Measurements from ENCODE around the gene RIN2.

The RIN2 gene

DNA sequence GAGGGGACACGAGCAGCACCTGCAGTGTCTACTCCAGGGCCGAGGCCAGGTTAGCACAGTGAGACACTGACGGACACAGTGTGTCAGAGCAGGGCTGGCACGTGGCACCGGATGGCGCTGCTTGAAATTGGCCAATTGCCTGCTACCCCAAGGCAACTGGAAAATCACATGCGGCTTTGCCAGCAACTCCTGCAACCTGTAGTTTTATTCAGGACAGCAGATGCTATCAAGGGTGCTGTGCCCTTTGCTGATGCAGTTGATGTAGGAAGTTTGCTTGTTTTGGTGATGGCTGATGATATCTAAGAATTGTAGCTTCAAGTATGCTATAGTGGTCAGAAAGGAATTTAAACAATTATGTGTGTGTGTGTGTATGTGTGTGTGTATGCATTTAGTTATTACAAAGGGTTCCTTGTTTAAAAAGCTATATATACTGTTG is 25.9 kb downstream of the RIN2 start:
- TF ChIP-seq, protein P1, sequence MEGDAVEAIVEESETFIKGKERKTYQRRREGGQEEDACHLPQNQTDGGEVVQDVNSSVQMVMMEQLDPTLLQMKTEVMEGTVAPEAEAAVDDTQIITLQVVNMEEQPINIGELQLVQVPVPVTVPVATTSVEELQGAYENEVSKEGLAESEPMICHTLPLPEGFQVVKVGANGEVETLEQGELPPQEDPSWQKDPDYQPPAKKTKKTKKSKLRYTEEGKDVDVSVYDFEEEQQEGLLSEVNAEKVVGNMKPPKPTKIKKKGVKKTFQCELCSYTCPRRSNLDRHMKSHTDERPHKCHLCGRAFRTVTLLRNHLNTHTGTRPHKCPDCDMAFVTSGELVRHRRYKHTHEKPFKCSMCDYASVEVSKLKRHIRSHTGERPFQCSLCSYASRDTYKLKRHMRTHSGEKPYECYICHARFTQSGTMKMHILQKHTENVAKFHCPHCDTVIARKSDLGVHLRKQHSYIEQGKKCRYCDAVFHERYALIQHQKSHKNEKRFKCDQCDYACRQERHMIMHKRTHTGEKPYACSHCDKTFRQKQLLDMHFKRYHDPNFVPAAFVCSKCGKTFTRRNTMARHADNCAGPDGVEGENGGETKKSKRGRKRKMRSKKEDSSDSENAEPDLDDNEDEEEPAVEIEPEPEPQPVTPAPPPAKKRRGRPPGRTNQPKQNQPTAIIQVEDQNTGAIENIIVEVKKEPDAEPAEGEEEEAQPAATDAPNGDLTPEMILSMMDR (IDR thresholded peaks at IDR 0.05) = no peak
- Histone ChIP-seq H3K36me3 (no peaks in the 10 kb centered on the region), H3K4me3 (ENCODE audit: low read depth in 1 of 2, low read length in 1 of 2) (no peak overlapping the region), H3K27me3 (no peaks in the 10 kb centered on the region), H3K9me3 (no peaks in the 10 kb centered on the region), H3K27ac (no peak overlapping the region), H3K4me1 (ENCODE audit: control insufficient read depth in 1 of 2, insufficient read depth in 1 of 2, low read depth in 1 of 2, low read length in 1 of 2) (no peaks in the 10 kb centered on the region)

DNA sequence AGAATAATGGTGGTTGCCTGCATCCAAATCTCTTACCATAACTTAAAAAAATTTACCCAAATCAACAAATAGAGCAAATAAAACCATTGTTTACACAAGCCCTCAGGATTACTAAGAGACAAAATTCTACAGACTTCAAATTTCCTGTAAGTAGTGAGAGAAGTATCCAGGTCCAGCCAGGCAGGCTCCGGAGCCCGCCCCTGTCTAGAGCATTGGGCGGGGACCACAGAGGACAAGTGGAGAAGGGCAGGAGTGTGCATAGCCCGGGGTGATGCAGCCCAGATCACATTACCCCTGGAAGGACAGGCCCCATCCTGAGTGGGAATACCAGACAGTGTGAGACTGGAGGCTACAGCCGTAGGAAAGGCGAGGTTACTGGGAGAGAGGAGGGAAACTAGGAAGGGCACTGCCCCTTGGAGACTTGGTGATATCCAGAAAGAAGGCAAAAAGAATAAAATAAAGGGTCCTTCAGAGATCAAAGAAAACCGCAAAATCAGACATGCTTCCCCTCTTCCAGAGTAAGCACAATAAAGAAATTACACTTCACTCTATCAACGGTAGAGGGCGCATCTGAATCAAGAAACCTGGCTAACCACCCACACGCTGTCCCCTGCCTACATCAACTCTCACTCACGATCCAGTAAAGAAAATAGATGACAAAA is 26.6 kb downstream of the RIN2 start:
- Histone ChIP-seq H3K27ac (no peak overlapping the region), H3K9me3 (no peaks in the 10 kb centered on the region), H3K4me3 (ENCODE audit: low read depth in 1 of 2, low read length in 1 of 2) (no peak overlapping the region), H3K36me3 (no peaks in the 10 kb centered on the region), H3K27me3 (no peaks in the 10 kb centered on the region), H3K4me1 (ENCODE audit: control insufficient read depth in 1 of 2, insufficient read depth in 1 of 2, low read depth in 1 of 2, low read length in 1 of 2) (no peaks in the 10 kb centered on the region)
- TF ChIP-seq, protein P1 (IDR thresholded peaks at IDR 0.05) = peak; percentile 46

DNA sequence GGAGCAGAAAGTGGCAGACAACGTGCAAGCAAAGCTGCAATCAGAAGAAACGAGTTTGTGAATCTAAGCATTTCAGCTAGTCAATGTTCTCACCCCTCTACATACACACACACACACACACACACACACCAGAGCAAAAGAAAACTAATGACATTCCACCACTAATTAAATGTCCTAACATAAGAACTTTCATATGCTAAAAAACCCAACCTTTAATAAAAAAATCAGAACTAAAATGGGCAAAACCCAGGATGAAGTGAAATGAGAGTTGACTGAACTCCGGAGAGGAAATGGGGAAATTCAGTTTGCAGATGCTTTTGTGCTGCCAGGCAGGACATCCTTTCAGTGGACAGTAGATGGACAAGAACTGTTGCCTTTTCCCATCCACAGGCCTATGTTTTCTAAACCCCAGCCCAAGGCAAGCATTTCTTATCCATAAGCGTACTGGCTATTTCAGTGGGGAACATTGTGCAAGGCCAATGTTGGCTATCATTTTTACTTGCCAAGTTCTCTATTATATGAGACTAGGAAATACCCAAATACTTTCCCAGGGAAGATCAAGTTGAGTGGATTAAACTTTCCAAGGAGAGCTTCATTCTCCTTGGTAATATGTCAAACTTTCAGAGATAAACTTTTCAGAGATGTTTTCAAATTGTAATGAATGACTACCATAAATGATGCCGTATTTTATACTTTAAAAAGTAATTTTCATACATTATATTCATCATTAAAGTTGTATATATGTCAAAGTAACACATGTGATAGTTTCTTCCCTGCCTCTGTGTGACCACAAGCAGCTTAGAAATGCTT is 27.3 kb downstream of the RIN2 start:
- Histone ChIP-seq H3K4me3 (ENCODE audit: low read depth in 1 of 2, low read length in 1 of 2) (no peak overlapping the region), H3K4me1 (ENCODE audit: control insufficient read depth in 1 of 2, insufficient read depth in 1 of 2, low read depth in 1 of 2, low read length in 1 of 2) (no peaks in the 10 kb centered on the region), H3K27ac (no peak overlapping the region), H3K36me3 (no peaks in the 10 kb centered on the region), H3K9me3 (no peaks in the 10 kb centered on the region), H3K27me3 (no peaks in the 10 kb centered on the region)
- TF ChIP-seq, protein P1 (IDR thresholded peaks at IDR 0.05) = no peak

DNA sequence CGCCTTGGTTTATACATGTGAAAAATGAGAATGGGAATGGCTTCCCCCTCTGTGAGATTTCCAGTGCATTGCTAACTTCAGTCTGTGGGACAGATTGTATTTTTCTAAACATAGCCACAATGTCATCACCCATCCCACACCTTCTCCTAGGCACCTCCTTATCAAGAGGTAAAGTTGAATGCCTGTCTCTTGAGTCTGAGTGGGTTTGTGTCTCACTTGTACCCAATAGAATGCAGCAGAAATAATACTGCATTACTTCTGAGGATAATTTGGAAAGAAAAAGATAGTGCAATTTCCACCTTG is 27.9 kb downstream of the RIN2 start:
- Histone ChIP-seq H3K4me1 (ENCODE audit: control insufficient read depth in 1 of 2, insufficient read depth in 1 of 2, low read depth in 1 of 2, low read length in 1 of 2) (no peaks in the 10 kb centered on the region), H3K4me3 (ENCODE audit: low read depth in 1 of 2, low read length in 1 of 2) (no peak overlapping the region), H3K27me3 (no peaks in the 10 kb centered on the region), H3K9me3 (no peaks in the 10 kb centered on the region), H3K36me3 (no peaks in the 10 kb centered on the region), H3K27ac (no peak overlapping the region)
- TF ChIP-seq, protein P1 (IDR thresholded peaks at IDR 0.05) = no peak

DNA sequence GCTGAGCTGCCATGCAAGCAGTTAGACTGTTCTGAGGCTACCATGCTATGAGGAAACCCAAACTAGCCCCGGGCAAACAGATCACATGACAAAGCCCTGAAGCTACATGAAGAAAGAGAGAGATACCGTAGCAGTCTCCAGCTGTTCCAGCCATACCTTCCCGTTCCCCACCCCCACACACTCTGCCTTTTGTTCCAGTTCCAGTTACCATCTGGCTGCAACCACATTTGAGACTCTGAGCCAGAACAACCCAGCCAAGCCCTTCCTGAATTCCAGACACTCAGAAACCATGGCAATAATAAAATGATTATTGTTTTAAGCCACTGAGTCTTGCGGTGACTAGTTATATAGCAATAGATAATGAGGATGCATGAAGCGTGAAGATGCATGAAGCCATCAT is 28.3 kb downstream of the RIN2 start:
- no peak overlapping the region for H3K4me3 ChIP-seq (ENCODE audit: low read depth in 1 of 2, low read length in 1 of 2)
- H3K36me3 ChIP-seq = no peaks in the 10 kb centered on the region
- no peaks in the 10 kb centered on the region for H3K27me3 ChIP-seq
- no peaks in the 10 kb centered on the region for H3K9me3 ChIP-seq
- no peaks in the 10 kb centered on the region for H3K4me1 ChIP-seq (ENCODE audit: control insufficient read depth in 1 of 2, insufficient read depth in 1 of 2, low read depth in 1 of 2, low read length in 1 of 2)
- TF ChIP-seq, protein P1 (IDR thresholded peaks at IDR 0.05) = no peak
- no peak overlapping the region for H3K27ac ChIP-seq
